HEK293 (cell line): ENCODE data around the gene MCM5.

Source experiments
- GLI4 ChIP-seq: fragments of 450-650 bp; formaldehyde crosslinking; IDR thresholded peaks from 2 replicates; pipeline ENCODE4 v1.5.1; 2016; ENCODE audit warnings: missing biosample characterization, missing genetic modification characterization
- KLF7 ChIP-seq: fragments of 450-650 bp; formaldehyde crosslinking; IDR thresholded peaks from 2 replicates; pipeline ENCODE4 v1.5.1; 2016; ENCODE audit warnings: missing biosample characterization, missing genetic modification characterization, borderline replicate concordance
- MZF1 ChIP-seq: fragments of 450-650 bp; formaldehyde crosslinking; IDR thresholded peaks from 2 replicates; pipeline ENCODE4 v1.5.1; 2017; ENCODE audit warnings: missing biosample characterization, missing genetic modification characterization, borderline replicate concordance
- PRDM10 ChIP-seq: fragments of 450-650 bp; formaldehyde crosslinking; IDR thresholded peaks from 2 replicates; pipeline ENCODE4 v1.5.1; 2016; ENCODE audit warnings: missing biosample characterization, missing genetic modification characterization
- ZBTB1 ChIP-seq: fragments of 450-650 bp; formaldehyde crosslinking; IDR thresholded peaks from 2 replicates; pipeline ENCODE4 v1.5.1; 2016; ENCODE audit warnings: missing biosample characterization, missing genetic modification characterization
- ZBTB17 ChIP-seq: fragments of 450-650 bp; formaldehyde crosslinking; IDR thresholded peaks from 2 replicates; pipeline ENCODE4 v1.5.1; 2016; ENCODE audit warnings: missing biosample characterization, missing genetic modification characterization
- ZBTB8A ChIP-seq: fragments of 450-650 bp; formaldehyde crosslinking; IDR thresholded peaks from 2 replicates; pipeline ENCODE4 v1.5.1; 2016; ENCODE audit warnings: missing biosample characterization, missing genetic modification characterization
- ZNF146 ChIP-seq: fragments of 450-650 bp; formaldehyde crosslinking; IDR thresholded peaks from 2 replicates; pipeline ENCODE4 v1.5.1; 2016; ENCODE audit warnings: missing biosample characterization, missing genetic modification characterization
- ZNF16 ChIP-seq: fragments of 450-650 bp; formaldehyde crosslinking; IDR thresholded peaks from 2 replicates; pipeline ENCODE4 v1.5.1; 2016; ENCODE audit warnings: low read depth, missing biosample characterization, missing genetic modification characterization
- ZNF274 ChIP-seq, 2 experiments: fragments of 200-500 bp in 1 of 2; fragments of 450-650 bp in 1 of 2; sonication (Bioruptor generic) in 1 of 2; formaldehyde crosslinking in 1 of 2; IDR thresholded peaks; 2 replicates each; pipeline versions ENCODE4 v1.5.1 to v1.6.1; 2014 to 2016; ENCODE audit warnings: borderline replicate concordance in 1 of 2, inconsistent platforms in 1 of 2, low read length in 1 of 2, missing biosample characterization in 1 of 2, missing genetic modification characterization in 1 of 2
- ZNF324 ChIP-seq: fragments of 450-650 bp; formaldehyde crosslinking; IDR thresholded peaks from 2 replicates; pipeline ENCODE4 v1.5.1; 2016; ENCODE audit warnings: missing biosample characterization, missing genetic modification characterization
- ZNF544 ChIP-seq: fragments of 450-650 bp; formaldehyde crosslinking; IDR thresholded peaks from 2 replicates; pipeline ENCODE4 v1.5.0; 2017; ENCODE audit warnings: missing biosample characterization, missing genetic modification characterization
- ZNF549 ChIP-seq: fragments of 450-650 bp; IDR thresholded peaks from 2 replicates; pipeline ENCODE4 v1.5.1; 2018; ENCODE audit warnings: missing biosample characterization, missing genetic modification characterization, mild to moderate bottlenecking, inconsistent platforms, moderate library complexity
- ZNF560 ChIP-seq: fragments of 450-650 bp; formaldehyde crosslinking; IDR thresholded peaks from 2 replicates; pipeline ENCODE4 v1.5.1; 2017; ENCODE audit warnings: missing biosample characterization, missing genetic modification characterization, borderline replicate concordance
- ZNF600 ChIP-seq: fragments of 450-650 bp; formaldehyde crosslinking; IDR thresholded peaks from 2 replicates; pipeline ENCODE4 v1.5.1; 2016; ENCODE audit warnings: missing biosample characterization, missing genetic modification characterization
- ZNF692 ChIP-seq: fragments of 450-650 bp; formaldehyde crosslinking; IDR thresholded peaks from 2 replicates; pipeline ENCODE4 v1.5.1; 2016; ENCODE audit warnings: missing biosample characterization, missing genetic modification characterization
- ZNF785 ChIP-seq: fragments of 450-650 bp; formaldehyde crosslinking; IDR thresholded peaks from 2 replicates; pipeline ENCODE4 v1.5.1; 2016; ENCODE audit warnings: missing biosample characterization, missing genetic modification characterization
- ZNF791 ChIP-seq: fragments of 450-650 bp; formaldehyde crosslinking; IDR thresholded peaks from 2 replicates; pipeline ENCODE4 v1.5.1; 2016; ENCODE audit warnings: missing biosample characterization, missing genetic modification characterization
- ZXDB ChIP-seq: fragments of 450-650 bp; formaldehyde crosslinking; IDR thresholded peaks from 2 replicates; pipeline ENCODE4 v1.5.1; 2016; ENCODE audit warnings: missing biosample characterization, missing genetic modification characterization
- TF ChIP-seq, protein P1 (sequence below): fragments of 450-650 bp; formaldehyde crosslinking; IDR thresholded peaks from 2 replicates; pipeline ENCODE4 v1.5.1; 2017; ENCODE audit warnings: missing biosample characterization, missing genetic modification characterization
- TF ChIP-seq, protein P2 (sequence below): fragments of 450-650 bp; formaldehyde crosslinking; IDR thresholded peaks from 2 replicates; pipeline ENCODE4 v1.5.1; 2017; ENCODE audit warnings: missing biosample characterization, missing genetic modification characterization
- TF ChIP-seq, protein P3 (sequence below): fragments of 450-650 bp; formaldehyde crosslinking; IDR thresholded peaks from 2 replicates; pipeline ENCODE4 v1.5.1; 2016; ENCODE audit warnings: missing biosample characterization, missing genetic modification characterization, low read depth
- TF ChIP-seq, protein P4 (sequence below): fragments of 450-650 bp; formaldehyde crosslinking; IDR thresholded peaks from 2 replicates; pipeline ENCODE4 v1.5.1; 2016; ENCODE audit warnings: missing biosample characterization, missing genetic modification characterization

MCM5 gene

DNA sequence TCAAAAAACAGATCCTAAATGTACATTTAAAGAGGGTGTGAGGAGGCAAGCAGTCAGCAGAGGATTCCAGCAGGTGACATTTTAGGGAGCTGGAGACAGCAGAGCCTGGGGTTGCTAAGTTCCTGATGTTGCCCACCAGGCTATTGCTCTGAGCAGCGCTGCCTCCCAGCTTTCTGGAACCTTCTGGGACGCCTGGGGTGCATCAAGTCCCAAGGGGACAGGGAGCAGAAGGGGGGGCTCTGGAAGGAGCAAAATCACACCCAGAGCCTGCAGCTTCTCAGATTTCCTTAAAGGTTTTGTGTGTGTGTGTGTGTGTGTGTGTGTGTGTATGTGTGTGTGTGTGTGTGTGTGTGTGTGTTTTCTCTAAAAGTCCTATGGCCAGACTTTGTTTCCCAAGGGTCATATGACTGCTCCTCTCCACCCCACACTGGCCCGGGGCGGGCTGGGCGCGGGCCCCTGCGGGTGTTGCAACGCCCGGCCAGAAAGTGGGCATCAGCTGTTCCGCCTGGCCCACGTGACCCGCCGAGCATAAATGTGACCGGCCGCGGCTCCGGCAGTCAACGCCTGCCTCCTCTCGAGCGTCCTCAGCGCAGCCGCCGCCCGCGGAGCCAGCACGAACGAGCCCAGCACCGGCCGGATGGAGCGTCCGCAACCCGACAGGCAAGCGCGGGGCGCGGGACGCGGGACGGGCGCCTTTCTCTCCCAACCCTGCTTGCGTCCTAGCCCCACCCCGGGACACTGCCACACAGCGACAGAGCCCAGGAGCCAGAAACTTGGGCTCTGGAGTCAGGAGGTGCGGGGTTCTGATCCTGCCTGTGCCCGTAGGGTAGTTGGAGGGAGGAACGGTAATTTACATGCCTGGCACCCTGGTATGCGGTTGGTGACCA is 19.2 kb upstream of the MCM5 start, which contains the start of gene HMOX1 (continued):
- TF ChIP-seq, protein P1, sequence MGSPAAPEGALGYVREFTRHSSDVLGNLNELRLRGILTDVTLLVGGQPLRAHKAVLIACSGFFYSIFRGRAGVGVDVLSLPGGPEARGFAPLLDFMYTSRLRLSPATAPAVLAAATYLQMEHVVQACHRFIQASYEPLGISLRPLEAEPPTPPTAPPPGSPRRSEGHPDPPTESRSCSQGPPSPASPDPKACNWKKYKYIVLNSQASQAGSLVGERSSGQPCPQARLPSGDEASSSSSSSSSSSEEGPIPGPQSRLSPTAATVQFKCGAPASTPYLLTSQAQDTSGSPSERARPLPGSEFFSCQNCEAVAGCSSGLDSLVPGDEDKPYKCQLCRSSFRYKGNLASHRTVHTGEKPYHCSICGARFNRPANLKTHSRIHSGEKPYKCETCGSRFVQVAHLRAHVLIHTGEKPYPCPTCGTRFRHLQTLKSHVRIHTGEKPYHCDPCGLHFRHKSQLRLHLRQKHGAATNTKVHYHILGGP (tag by site-specific recombination): no peak
- no peak for TF ChIP-seq ZNF274 (IDR thresholded peaks at IDR 0.05; ENCODE audit: low read length)
- TF ChIP-seq ZNF274 (tag by site-specific recombination; IDR thresholded peaks at IDR 0.05; ENCODE audit: borderline replicate concordance): no peak
- peak; percentile 47 for TF ChIP-seq PRDM10 (tag by site-specific recombination)
- TF ChIP-seq ZNF791: no peak
- 0 out of 2 replicates have a peak, but pooled peaks have one; percentile 14 for TF ChIP-seq ZBTB1 (tag by site-specific recombination)
- peak; percentile 96 for TF ChIP-seq ZBTB8A (tag by site-specific recombination)
- TF ChIP-seq, protein P2, sequence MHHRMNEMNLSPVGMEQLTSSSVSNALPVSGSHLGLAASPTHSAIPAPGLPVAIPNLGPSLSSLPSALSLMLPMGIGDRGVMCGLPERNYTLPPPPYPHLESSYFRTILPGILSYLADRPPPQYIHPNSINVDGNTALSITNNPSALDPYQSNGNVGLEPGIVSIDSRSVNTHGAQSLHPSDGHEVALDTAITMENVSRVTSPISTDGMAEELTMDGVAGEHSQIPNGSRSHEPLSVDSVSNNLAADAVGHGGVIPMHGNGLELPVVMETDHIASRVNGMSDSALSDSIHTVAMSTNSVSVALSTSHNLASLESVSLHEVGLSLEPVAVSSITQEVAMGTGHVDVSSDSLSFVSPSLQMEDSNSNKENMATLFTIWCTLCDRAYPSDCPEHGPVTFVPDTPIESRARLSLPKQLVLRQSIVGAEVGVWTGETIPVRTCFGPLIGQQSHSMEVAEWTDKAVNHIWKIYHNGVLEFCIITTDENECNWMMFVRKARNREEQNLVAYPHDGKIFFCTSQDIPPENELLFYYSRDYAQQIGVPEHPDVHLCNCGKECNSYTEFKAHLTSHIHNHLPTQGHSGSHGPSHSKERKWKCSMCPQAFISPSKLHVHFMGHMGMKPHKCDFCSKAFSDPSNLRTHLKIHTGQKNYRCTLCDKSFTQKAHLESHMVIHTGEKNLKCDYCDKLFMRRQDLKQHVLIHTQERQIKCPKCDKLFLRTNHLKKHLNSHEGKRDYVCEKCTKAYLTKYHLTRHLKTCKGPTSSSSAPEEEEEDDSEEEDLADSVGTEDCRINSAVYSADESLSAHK (tag by site-specific recombination): 0 out of 2 replicates have a peak, but pooled peaks have one; percentile 13
- peak; percentile 80 for TF ChIP-seq ZNF692 (tag by site-specific recombination)
- TF ChIP-seq ZNF600: peak; percentile 89
- TF ChIP-seq ZNF146 (tag by site-specific recombination): no peak
- peak; percentile 60; the same call in 1 of the 2 replicates for TF ChIP-seq ZNF324 (tag by site-specific recombination)
- no peak for TF ChIP-seq ZNF785
- no peak for TF ChIP-seq ZNF544 (tag by site-specific recombination)
- no peak for TF ChIP-seq ZNF560 (tag by site-specific recombination)
- peak; percentile 91 for TF ChIP-seq ZXDB (tag by site-specific recombination)
- TF ChIP-seq ZBTB17 (tag by site-specific recombination): peak; percentile 82; the same call in 1 of the 2 replicates
- TF ChIP-seq, protein P3, sequence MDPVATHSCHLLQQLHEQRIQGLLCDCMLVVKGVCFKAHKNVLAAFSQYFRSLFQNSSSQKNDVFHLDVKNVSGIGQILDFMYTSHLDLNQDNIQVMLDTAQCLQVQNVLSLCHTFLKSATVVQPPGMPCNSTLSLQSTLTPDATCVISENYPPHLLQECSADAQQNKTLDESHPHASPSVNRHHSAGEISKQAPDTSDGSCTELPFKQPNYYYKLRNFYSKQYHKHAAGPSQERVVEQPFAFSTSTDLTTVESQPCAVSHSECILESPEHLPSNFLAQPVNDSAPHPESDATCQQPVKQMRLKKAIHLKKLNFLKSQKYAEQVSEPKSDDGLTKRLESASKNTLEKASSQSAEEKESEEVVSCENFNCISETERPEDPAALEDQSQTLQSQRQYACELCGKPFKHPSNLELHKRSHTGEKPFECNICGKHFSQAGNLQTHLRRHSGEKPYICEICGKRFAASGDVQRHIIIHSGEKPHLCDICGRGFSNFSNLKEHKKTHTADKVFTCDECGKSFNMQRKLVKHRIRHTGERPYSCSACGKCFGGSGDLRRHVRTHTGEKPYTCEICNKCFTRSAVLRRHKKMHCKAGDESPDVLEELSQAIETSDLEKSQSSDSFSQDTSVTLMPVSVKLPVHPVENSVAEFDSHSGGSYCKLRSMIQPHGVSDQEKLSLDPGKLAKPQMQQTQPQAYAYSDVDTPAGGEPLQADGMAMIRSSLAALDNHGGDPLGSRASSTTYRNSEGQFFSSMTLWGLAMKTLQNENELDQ (tag by site-specific recombination): no peak
- TF ChIP-seq ZNF549 (tag by site-specific recombination): no peak
- TF ChIP-seq, protein P4, sequence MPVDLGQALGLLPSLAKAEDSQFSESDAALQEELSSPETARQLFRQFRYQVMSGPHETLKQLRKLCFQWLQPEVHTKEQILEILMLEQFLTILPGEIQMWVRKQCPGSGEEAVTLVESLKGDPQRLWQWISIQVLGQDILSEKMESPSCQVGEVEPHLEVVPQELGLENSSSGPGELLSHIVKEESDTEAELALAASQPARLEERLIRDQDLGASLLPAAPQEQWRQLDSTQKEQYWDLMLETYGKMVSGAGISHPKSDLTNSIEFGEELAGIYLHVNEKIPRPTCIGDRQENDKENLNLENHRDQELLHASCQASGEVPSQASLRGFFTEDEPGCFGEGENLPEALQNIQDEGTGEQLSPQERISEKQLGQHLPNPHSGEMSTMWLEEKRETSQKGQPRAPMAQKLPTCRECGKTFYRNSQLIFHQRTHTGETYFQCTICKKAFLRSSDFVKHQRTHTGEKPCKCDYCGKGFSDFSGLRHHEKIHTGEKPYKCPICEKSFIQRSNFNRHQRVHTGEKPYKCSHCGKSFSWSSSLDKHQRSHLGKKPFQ (tag by site-specific recombination): peak; percentile 45
- peak; percentile 69; the same call in 1 of the 2 replicates for TF ChIP-seq KLF7
- TF ChIP-seq MZF1 (tag by site-specific recombination): no peak
- 0 out of 2 replicates have a peak, but pooled peaks have one; percentile 25 for TF ChIP-seq ZNF16 (tag by site-specific recombination)
- no peak for TF ChIP-seq GLI4 (tag by site-specific recombination)
